ENCODE measurements around the gene TNNT1.

DNA sequence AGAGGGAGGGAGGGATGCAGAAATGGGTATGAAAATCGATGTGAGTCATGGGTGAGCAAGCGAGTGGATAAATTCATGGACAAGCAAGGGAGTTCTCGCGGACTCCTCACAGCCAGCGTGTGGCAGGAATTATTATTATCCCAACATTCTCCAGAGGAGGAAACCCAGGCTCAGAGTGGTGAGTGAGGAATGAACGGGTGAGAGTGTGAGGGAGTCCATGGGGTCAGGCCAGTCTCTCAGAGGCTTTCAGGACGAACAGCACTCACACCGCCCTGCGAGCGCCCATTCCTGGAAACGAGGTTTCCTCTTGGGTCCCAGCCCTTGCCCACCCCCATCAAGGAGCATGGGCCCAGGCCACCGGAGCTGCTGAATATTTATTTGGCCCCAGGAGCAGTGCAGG lies 23.7 kb upstream of the TNNT1 start:
- TF ChIP-seq, protein P1, sequence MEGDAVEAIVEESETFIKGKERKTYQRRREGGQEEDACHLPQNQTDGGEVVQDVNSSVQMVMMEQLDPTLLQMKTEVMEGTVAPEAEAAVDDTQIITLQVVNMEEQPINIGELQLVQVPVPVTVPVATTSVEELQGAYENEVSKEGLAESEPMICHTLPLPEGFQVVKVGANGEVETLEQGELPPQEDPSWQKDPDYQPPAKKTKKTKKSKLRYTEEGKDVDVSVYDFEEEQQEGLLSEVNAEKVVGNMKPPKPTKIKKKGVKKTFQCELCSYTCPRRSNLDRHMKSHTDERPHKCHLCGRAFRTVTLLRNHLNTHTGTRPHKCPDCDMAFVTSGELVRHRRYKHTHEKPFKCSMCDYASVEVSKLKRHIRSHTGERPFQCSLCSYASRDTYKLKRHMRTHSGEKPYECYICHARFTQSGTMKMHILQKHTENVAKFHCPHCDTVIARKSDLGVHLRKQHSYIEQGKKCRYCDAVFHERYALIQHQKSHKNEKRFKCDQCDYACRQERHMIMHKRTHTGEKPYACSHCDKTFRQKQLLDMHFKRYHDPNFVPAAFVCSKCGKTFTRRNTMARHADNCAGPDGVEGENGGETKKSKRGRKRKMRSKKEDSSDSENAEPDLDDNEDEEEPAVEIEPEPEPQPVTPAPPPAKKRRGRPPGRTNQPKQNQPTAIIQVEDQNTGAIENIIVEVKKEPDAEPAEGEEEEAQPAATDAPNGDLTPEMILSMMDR (IDR thresholded peaks at IDR 0.05), result no peak
- TF ChIP-seq, protein P2, sequence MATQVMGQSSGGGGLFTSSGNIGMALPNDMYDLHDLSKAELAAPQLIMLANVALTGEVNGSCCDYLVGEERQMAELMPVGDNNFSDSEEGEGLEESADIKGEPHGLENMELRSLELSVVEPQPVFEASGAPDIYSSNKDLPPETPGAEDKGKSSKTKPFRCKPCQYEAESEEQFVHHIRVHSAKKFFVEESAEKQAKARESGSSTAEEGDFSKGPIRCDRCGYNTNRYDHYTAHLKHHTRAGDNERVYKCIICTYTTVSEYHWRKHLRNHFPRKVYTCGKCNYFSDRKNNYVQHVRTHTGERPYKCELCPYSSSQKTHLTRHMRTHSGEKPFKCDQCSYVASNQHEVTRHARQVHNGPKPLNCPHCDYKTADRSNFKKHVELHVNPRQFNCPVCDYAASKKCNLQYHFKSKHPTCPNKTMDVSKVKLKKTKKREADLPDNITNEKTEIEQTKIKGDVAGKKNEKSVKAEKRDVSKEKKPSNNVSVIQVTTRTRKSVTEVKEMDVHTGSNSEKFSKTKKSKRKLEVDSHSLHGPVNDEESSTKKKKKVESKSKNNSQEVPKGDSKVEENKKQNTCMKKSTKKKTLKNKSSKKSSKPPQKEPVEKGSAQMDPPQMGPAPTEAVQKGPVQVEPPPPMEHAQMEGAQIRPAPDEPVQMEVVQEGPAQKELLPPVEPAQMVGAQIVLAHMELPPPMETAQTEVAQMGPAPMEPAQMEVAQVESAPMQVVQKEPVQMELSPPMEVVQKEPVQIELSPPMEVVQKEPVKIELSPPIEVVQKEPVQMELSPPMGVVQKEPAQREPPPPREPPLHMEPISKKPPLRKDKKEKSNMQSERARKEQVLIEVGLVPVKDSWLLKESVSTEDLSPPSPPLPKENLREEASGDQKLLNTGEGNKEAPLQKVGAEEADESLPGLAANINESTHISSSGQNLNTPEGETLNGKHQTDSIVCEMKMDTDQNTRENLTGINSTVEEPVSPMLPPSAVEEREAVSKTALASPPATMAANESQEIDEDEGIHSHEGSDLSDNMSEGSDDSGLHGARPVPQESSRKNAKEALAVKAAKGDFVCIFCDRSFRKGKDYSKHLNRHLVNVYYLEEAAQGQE (IDR thresholded peaks at IDR 0.05; ENCODE audit: insufficient read depth in 1 of 2, low read depth in 2 of 2, low read length in 1 of 2), result no peak
- TF ChIP-seq TCF7L2 (IDR thresholded peaks at IDR 0.05; ENCODE audit: low read depth, low read length), result no peak
